ENCODE data around the gene FOXO3. TPM values are rescaled to one million over a fixed set of nuclear protein-coding genes. Genes with fewer than 3 reads are reported as not detected.
A peak's percentile ranks its signal among the peaks of the same experiment; 100 is the strongest.

FOXO3 gene
- total and polyA plus RNA-seq, 5 donors from 2014 or later = 16.9 to 24.2 (median 23.3) TPM

- Histone ChIP-seq H3K36me3 (ENCODE audit: control insufficient read depth, insufficient read depth, low read length) (no peaks in the 10 kb centered on the region), H3K27ac (ENCODE audit: insufficient read depth, low read length, poor library complexity, severe bottlenecking) (no peak overlapping the region), H3K9me3 (ENCODE audit: control insufficient read depth in 2 of 2, low read length in 2 of 2) (no peaks in the 10 kb centered on the region), H3K27me3 (ENCODE audit: control insufficient read depth, insufficient read depth, low read length) (no peaks in the 10 kb centered on the region), H3K4me1 (ENCODE audit: control insufficient read depth, insufficient read depth, low read length, poor library complexity, severe bottlenecking) (peaks cover 15% of the 10 kb centered on the region), H3K4me3 (ENCODE audit: low read depth, low read length) (no peak overlapping the region)
- Mint-ChIP-seq H3K4me1 (peaks cover 24 to 88% (median 58%) of the 10 kb centered on the region in 4 donors), H3K9me3 (no peaks in the 10 kb centered on the region), H3K27me3 (no peaks in the 10 kb centered on the region), H3K27ac (peak overlapping the region in 2 of 3 donors; percentile 9 to 80), H3K4me3 (peak overlapping the region in 1 of 4 donors; percentile 8), H3K36me3 (peaks cover 5% of the 10 kb centered on the region)
- ATAC-seq (ENCODE audit: low read depth in 2 of 2) (no peak), DNase-seq (no peak)
Measured at GRCh38 chr6:108627692-108628550, 67.2 kb downstream of the FOXO3 start.

- H3K4me3 ChIP-seq (ENCODE audit: low read depth, low read length) = peak overlapping the region; percentile 27
- H3K27me3 Mint-ChIP-seq = no peaks in the 10 kb centered on the region
- H3K27ac Mint-ChIP-seq = peak overlapping the region; percentile 5 to 96 (median 52)
- no peaks in the 10 kb centered on the region for H3K27me3 ChIP-seq (ENCODE audit: control insufficient read depth, insufficient read depth, low read length)
- H3K36me3 ChIP-seq (ENCODE audit: control insufficient read depth, insufficient read depth, low read length) = no peaks in the 10 kb centered on the region
- no peaks in the 10 kb centered on the region for H3K36me3 Mint-ChIP-seq
- H3K9me3 Mint-ChIP-seq = no peaks in the 10 kb centered on the region
- H3K9me3 ChIP-seq (ENCODE audit: control insufficient read depth in 2 of 2, low read length in 2 of 2) = no peaks in the 10 kb centered on the region
- peak overlapping the region in 2 of 4 donors; percentile 6 to 74 for H3K4me3 Mint-ChIP-seq
- H3K4me1 ChIP-seq (ENCODE audit: control insufficient read depth, insufficient read depth, low read length, poor library complexity, severe bottlenecking) = peaks cover 17% of the 10 kb centered on the region
- peak in 2 of 3 donors; percentile 19 to 71 for DNase-seq
- H3K27ac ChIP-seq (ENCODE audit: insufficient read depth, low read length, poor library complexity, severe bottlenecking) = no peak overlapping the region
- H3K4me1 Mint-ChIP-seq = peaks cover 19 to 86% (median 60%) of the 10 kb centered on the region in 4 donors
- peak; percentile 74 to 85 for ATAC-seq (ENCODE audit: low read depth in 2 of 2)
Measured at GRCh38 chr6:108630050-108630714, 69.5 kb downstream of the FOXO3 start.

- no peak for ATAC-seq (ENCODE audit: low read depth in 2 of 2)
- H3K4me3 ChIP-seq (ENCODE audit: low read depth, low read length) = no peak overlapping the region
- Mint-ChIP-seq H3K4me1 (peaks cover 23 to 82% (median 61%) of the 10 kb centered on the region in 4 donors), H3K9me3 (no peaks in the 10 kb centered on the region), H3K27me3 (no peaks in the 10 kb centered on the region), H3K36me3 (peaks cover 1% of the 10 kb centered on the region), H3K27ac (no peak overlapping the region), H3K4me3 (no peak overlapping the region)
- H3K9me3 ChIP-seq (ENCODE audit: control insufficient read depth in 2 of 2, low read length in 2 of 2) = no peaks in the 10 kb centered on the region
- H3K27me3 ChIP-seq (ENCODE audit: control insufficient read depth, insufficient read depth, low read length) = no peaks in the 10 kb centered on the region
- DNase-seq = no peak
- H3K27ac ChIP-seq (ENCODE audit: insufficient read depth, low read length, poor library complexity, severe bottlenecking) = no peak overlapping the region
- H3K36me3 ChIP-seq (ENCODE audit: control insufficient read depth, insufficient read depth, low read length) = no peaks in the 10 kb centered on the region
- peaks cover 18% of the 10 kb centered on the region for H3K4me1 ChIP-seq (ENCODE audit: control insufficient read depth, insufficient read depth, low read length, poor library complexity, severe bottlenecking)
Measured at GRCh38 chr6:108632441-108632840, 71.7 kb downstream of the FOXO3 start.

GRCh38 chr6:108633436-108633835, 72.7 kb downstream of the FOXO3 start:
- Mint-ChIP-seq H3K27ac (peak overlapping the region in 1 of 3 donors; percentile 57), H3K4me3 (no peak overlapping the region), H3K4me1 (peaks cover 29 to 81% (median 58%) of the 10 kb centered on the region in 4 donors), H3K36me3 (peaks cover 4% of the 10 kb centered on the region), H3K27me3 (no peaks in the 10 kb centered on the region), H3K9me3 (no peaks in the 10 kb centered on the region)
- Histone ChIP-seq H3K9me3 (ENCODE audit: control insufficient read depth in 2 of 2, low read length in 2 of 2) (no peaks in the 10 kb centered on the region), H3K27me3 (ENCODE audit: control insufficient read depth, insufficient read depth, low read length) (no peaks in the 10 kb centered on the region), H3K27ac (ENCODE audit: insufficient read depth, low read length, poor library complexity, severe bottlenecking) (no peak overlapping the region), H3K4me1 (ENCODE audit: control insufficient read depth, insufficient read depth, low read length, poor library complexity, severe bottlenecking) (peaks cover 8% of the 10 kb centered on the region), H3K4me3 (ENCODE audit: low read depth, low read length) (no peak overlapping the region), H3K36me3 (ENCODE audit: control insufficient read depth, insufficient read depth, low read length) (no peaks in the 10 kb centered on the region)
- no peak for ATAC-seq (ENCODE audit: low read depth in 2 of 2)
- DNase-seq = no peak

- no peak overlapping the region for H3K27ac ChIP-seq (ENCODE audit: insufficient read depth, low read length, poor library complexity, severe bottlenecking)
- H3K27me3 ChIP-seq (ENCODE audit: control insufficient read depth, insufficient read depth, low read length) = no peaks in the 10 kb centered on the region
- no peaks in the 10 kb centered on the region for H3K9me3 ChIP-seq (ENCODE audit: control insufficient read depth in 2 of 2, low read length in 2 of 2)
- ATAC-seq (ENCODE audit: low read depth in 2 of 2) (peak; percentile 81 to 82), DNase-seq (peak in 2 of 3 donors; percentile 42 to 62)
- H3K36me3 ChIP-seq (ENCODE audit: control insufficient read depth, insufficient read depth, low read length) = no peaks in the 10 kb centered on the region
- Mint-ChIP-seq H3K9me3 (no peaks in the 10 kb centered on the region), H3K27me3 (no peaks in the 10 kb centered on the region), H3K4me3 (no peak overlapping the region), H3K36me3 (peaks cover 4% of the 10 kb centered on the region), H3K4me1 (peaks cover 20 to 78% (median 45%) of the 10 kb centered on the region in 4 donors), H3K27ac (peak overlapping the region; percentile 21 to 78 (median 39))
- H3K4me3 ChIP-seq (ENCODE audit: low read depth, low read length) = no peak overlapping the region
- peaks cover 7% of the 10 kb centered on the region for H3K4me1 ChIP-seq (ENCODE audit: control insufficient read depth, insufficient read depth, low read length, poor library complexity, severe bottlenecking)
Measured at GRCh38 chr6:108635505-108636226, 74.9 kb downstream of the FOXO3 start.

GRCh38 chr6:108637963-108638362, 77.2 kb downstream of the FOXO3 start:
- H3K36me3 Mint-ChIP-seq = peaks cover 8% of the 10 kb centered on the region
- no peaks in the 10 kb centered on the region for H3K27me3 Mint-ChIP-seq
- peaks cover 18 to 70% (median 38%) of the 10 kb centered on the region in 4 donors for H3K4me1 Mint-ChIP-seq
- Histone ChIP-seq H3K36me3 (ENCODE audit: control insufficient read depth, insufficient read depth, low read length) (no peaks in the 10 kb centered on the region), H3K27me3 (ENCODE audit: control insufficient read depth, insufficient read depth, low read length) (no peaks in the 10 kb centered on the region), H3K27ac (ENCODE audit: insufficient read depth, low read length, poor library complexity, severe bottlenecking) (no peak overlapping the region), H3K4me1 (ENCODE audit: control insufficient read depth, insufficient read depth, low read length, poor library complexity, severe bottlenecking) (peaks cover 7% of the 10 kb centered on the region), H3K9me3 (ENCODE audit: control insufficient read depth in 2 of 2, low read length in 2 of 2) (no peaks in the 10 kb centered on the region), H3K4me3 (ENCODE audit: low read depth, low read length) (no peak overlapping the region)
- H3K9me3 Mint-ChIP-seq = no peaks in the 10 kb centered on the region
- no peak for ATAC-seq (ENCODE audit: low read depth in 2 of 2)
- peak overlapping the region in 2 of 3 donors; percentile 19 to 39 for H3K27ac Mint-ChIP-seq
- no peak overlapping the region for H3K4me3 Mint-ChIP-seq
- no peak for DNase-seq

GRCh38 chr6:108638993-108639392, 78.3 kb downstream of the FOXO3 start:
- H3K27ac Mint-ChIP-seq = no peak overlapping the region
- peaks cover 7% of the 10 kb centered on the region for H3K4me1 ChIP-seq (ENCODE audit: control insufficient read depth, insufficient read depth, low read length, poor library complexity, severe bottlenecking)
- ATAC-seq (ENCODE audit: low read depth in 2 of 2) = no peak

More at GRCh38 chr6:108638993-108639392, 78.3 kb downstream of the FOXO3 start:
- Histone ChIP-seq H3K27me3 (ENCODE audit: control insufficient read depth, insufficient read depth, low read length) (no peaks in the 10 kb centered on the region), H3K9me3 (ENCODE audit: control insufficient read depth in 2 of 2, low read length in 2 of 2) (no peaks in the 10 kb centered on the region), H3K4me3 (ENCODE audit: low read depth, low read length) (no peak overlapping the region), H3K36me3 (ENCODE audit: control insufficient read depth, insufficient read depth, low read length) (no peaks in the 10 kb centered on the region), H3K27ac (ENCODE audit: insufficient read depth, low read length, poor library complexity, severe bottlenecking) (no peak overlapping the region)
- peaks cover 8% of the 10 kb centered on the region for H3K36me3 Mint-ChIP-seq
- no peaks in the 10 kb centered on the region for H3K9me3 Mint-ChIP-seq
- H3K27me3 Mint-ChIP-seq = no peaks in the 10 kb centered on the region
- no peak for DNase-seq
- H3K4me3 Mint-ChIP-seq = no peak overlapping the region
- peaks cover 17 to 68% (median 36%) of the 10 kb centered on the region in 4 donors for H3K4me1 Mint-ChIP-seq
